Upper lobe of left lung (tissue), 6 donors: ENCODE results near the gene MAP1LC3B. TPM values are rescaled to one million over a fixed set of nuclear protein-coding genes. Genes with fewer than 3 reads are reported as not detected.

Source experiments
- ATAC-seq, 2 donors: fragments of 200-7000 bp; cut with Tn5 transposase; one replicate each; pipeline ENCODE4 v1.9.1; 2022; ENCODE audit warnings: mild to moderate bottlenecking in 2 of 2, moderate library complexity in 2 of 2; ENCODE audit not compliant: low FRiP score in 2 of 2
- DNase-seq, 2 donors: peaks; one replicate each; pipeline ENCODE4 v3.0.0-alpha.2; 2019 to 2020
- H3K27ac ChIP-seq, 4 donors: fragments of 200-600 bp; sonication (generic); one replicate each; pipeline ENCODE4 v1.5.1; 2016 to 2019
- H3K27me3 ChIP-seq, 4 donors: fragments of 200-600 bp; sonication (generic); one replicate each; pipeline ENCODE4 v1.5.1; 2017 to 2019
- H3K36me3 ChIP-seq, 4 donors: fragments of 200-600 bp; sonication (generic); one replicate each; pipeline ENCODE4 v1.5.1; 2016 to 2019
- H3K4me1 ChIP-seq, 4 donors: fragments of 200-600 bp; sonication (generic); one replicate each; pipeline ENCODE4 v1.5.1; 2018 to 2019
- H3K4me3 ChIP-seq, 4 donors: fragments of 200-600 bp; sonication (generic); one replicate each; pipeline ENCODE4 v1.5.1; 2017 to 2019; ENCODE audit warnings: mild to moderate bottlenecking in 2 of 4, moderate library complexity in 1 of 4
- H3K9me3 ChIP-seq, 4 donors: fragments of 200-600 bp; sonication (generic); one replicate each; pipeline ENCODE4 v1.5.1; 2018 to 2019
- CTCF ChIP-seq, 6 experiments: fragments of 450-650 bp in 4 of 6; fragments of 200-600 bp in 2 of 6; sonication (generic) in 2 of 6; IDR thresholded peaks; one replicate each; pipeline ENCODE4 v1.5.1; 2016 to 2019; ENCODE audit warnings: antibody characterized with exemption in 6 of 6
- EP300 ChIP-seq, 4 donors: sonication (generic); formaldehyde crosslinking; IDR thresholded peaks; one replicate each; pipeline ENCODE4 v1.5.1; 2017; ENCODE audit warnings: antibody characterized with exemption in 4 of 4, control low read depth in 2 of 4
- POLR2A ChIP-seq, 4 donors: fragments of 450-650 bp; IDR thresholded peaks; one replicate each; pipeline ENCODE4 v1.5.1; 2016 to 2017; ENCODE audit warnings: antibody characterized with exemption in 4 of 4, mild to moderate bottlenecking in 2 of 4
- POLR2AphosphoS5 ChIP-seq, 2 donors: sonication (generic); formaldehyde crosslinking; IDR thresholded peaks; one replicate each; pipeline ENCODE4 v1.5.1; 2017; ENCODE audit warnings: antibody characterized with exemption in 2 of 2
- WGBS, 2 donors: methylation state at CpG; one replicate each; pipeline ENCODE4 v1.1.5; 2017 to 2018; 5-methylcytosine and 5-hydroxymethylcytosine counted together
- total RNA-seq, 6 donors: library from RNA; depleted of rRNA in 4 of 6; stranded (reverse); fragments of >200 nt in 4 of 6; gene quantifications; one replicate each; pipeline versions ENCODE4 v1.1.0 to v1.2.1, GENCODE V29; 2016 to 2021
- donor health status: DM: no; HTN: no; CAD: no; lungs with moderate emphysema.
- donor health status: DM: no; HTN: yes; CAD: no; lungs with severe emphysema.

The MAP1LC3B gene
- total RNA-seq, 6 donors from 2014 or later, result 32.5 to 64.2 (median 54.2) TPM

DNA sequence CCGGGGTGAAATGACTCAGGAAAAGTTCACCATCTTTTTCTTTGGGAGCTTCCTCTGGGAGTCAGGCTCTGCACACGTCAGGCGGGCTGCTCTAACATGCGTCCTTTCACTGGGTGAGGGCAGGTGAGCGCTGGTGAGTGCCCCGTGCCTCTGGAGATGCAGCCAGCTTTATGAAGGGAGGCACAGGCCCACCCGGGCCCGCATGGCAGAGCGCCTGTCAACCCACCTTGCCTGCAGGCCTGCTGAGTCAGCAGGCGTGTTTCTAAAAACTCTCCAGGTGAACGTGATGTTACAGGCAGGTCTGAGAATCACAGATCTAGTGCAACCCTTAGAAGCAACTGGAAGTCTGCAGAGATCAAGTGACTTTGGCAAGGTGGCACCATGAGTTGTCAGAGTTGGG is 18.4 kb downstream of the MAP1LC3B start:
- no peak for DNase-seq
- TF ChIP-seq POLR2AphosphoS5 (IDR thresholded peaks at IDR 0.05), result no peak
- no peak for TF ChIP-seq CTCF (IDR thresholded peaks at IDR 0.05)
- TF ChIP-seq POLR2A (IDR thresholded peaks at IDR 0.05), result no peak
- no peak for TF ChIP-seq EP300 (IDR thresholded peaks at IDR 0.05)
- peaks cover 20 to 98% (median 65%) of the 10 kb centered on the region in 4 donors for H3K36me3 ChIP-seq
- no peaks in the 10 kb centered on the region for H3K27me3 ChIP-seq
- WGBS, 2 donors, result 91 to 96% methylated on average over 11 of the region's 11 CpGs
- peaks cover 0 to 10% (median 0%) of the 10 kb centered on the region in 4 donors for H3K4me1 ChIP-seq
- no peak for ATAC-seq
- H3K9me3 ChIP-seq, result no peaks in the 10 kb centered on the region
- no peak overlapping the region for H3K4me3 ChIP-seq
- no peak overlapping the region for H3K27ac ChIP-seq

GRCh38 chr16:87410968-87411367 is 18.8 kb downstream of the MAP1LC3B start:
- Histone ChIP-seq H3K36me3 (peaks cover 20 to 98% (median 64%) of the 10 kb centered on the region in 4 donors), H3K27me3 (no peaks in the 10 kb centered on the region), H3K4me1 (peaks cover 0 to 10% (median 0%) of the 10 kb centered on the region in 4 donors), H3K4me3 (no peak overlapping the region), H3K27ac (no peak overlapping the region), H3K9me3 (no peaks in the 10 kb centered on the region)
- ATAC-seq (no peak), DNase-seq (no peak)
- WGBS, 2 donors, result 88 to 90% methylated on average over 13 to 14 of the region's 14 CpGs
- TF ChIP-seq EP300 (IDR thresholded peaks at IDR 0.05) (no peak), POLR2AphosphoS5 (IDR thresholded peaks at IDR 0.05) (no peak), CTCF (IDR thresholded peaks at IDR 0.05) (no peak), POLR2A (IDR thresholded peaks at IDR 0.05) (no peak)

DNA sequence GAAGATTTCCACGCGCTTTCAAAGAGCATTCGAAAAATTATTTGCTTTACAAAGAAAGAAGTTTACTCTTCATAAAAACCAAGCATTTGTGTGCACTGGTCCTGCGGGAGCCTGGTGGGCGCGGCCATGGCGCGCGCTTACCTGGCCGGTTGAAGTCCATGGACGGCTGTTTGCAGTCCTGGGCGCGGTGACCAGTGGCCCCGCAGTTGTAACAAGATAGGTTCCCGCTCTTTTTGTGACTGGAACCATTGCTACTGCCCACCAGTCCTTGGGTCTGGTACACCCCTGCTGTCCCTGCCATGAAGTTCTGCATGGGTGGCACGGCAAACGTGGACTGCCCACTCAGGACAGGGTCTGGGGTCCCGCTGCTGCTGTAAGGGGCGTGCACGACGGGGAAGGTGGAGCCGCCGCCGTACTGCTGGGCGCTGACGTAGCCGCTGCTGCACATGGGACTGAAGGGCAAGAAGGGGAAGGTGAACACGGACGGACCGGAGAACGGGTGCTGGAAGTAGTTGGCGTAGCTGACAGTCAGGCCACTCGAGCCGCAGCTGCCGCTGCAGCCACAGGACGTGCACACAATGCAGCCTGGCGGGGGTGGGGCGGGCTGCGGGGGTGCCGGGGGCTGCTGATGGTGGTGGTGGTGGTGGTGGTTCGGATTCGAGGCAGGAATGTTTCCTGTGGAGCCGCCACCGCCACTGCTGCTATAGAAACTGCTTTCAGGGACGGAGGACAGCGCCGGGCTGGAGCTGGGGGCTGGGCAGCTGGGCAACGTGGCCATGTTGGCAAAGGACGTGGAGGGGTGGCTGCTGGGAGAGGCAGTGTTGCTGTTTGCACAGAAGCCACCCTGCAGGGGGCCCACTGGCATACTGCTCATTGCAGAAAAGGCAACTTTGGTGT is 19.5 kb downstream of the MAP1LC3B start:
- Histone ChIP-seq H3K27me3 (no peaks in the 10 kb centered on the region), H3K4me1 (peaks cover 0 to 10% (median 0%) of the 10 kb centered on the region in 4 donors), H3K36me3 (peaks cover 20 to 98% (median 65%) of the 10 kb centered on the region in 4 donors), H3K9me3 (no peaks in the 10 kb centered on the region), H3K4me3 (no peak overlapping the region), H3K27ac (no peak overlapping the region)
- DNase-seq, result peak in 1 of 2 donors; percentile 77
- no peak for TF ChIP-seq POLR2AphosphoS5 (IDR thresholded peaks at IDR 0.05)
- no peak for TF ChIP-seq CTCF (IDR thresholded peaks at IDR 0.05)
- TF ChIP-seq POLR2A (IDR thresholded peaks at IDR 0.05), result no peak
- no peak for TF ChIP-seq EP300 (IDR thresholded peaks at IDR 0.05)
- ATAC-seq, result no peak
- WGBS, 2 donors, result 95 to 96% methylated on average over 35 to 47 of the region's 49 CpGs

- Histone ChIP-seq H3K36me3 (peaks cover 20 to 97% (median 69%) of the 10 kb centered on the region in 4 donors), H3K9me3 (no peaks in the 10 kb centered on the region), H3K27ac (no peak overlapping the region), H3K4me3 (no peak overlapping the region), H3K4me1 (peaks cover 0 to 8% (median 0%) of the 10 kb centered on the region in 4 donors), H3K27me3 (no peaks in the 10 kb centered on the region)
- TF ChIP-seq POLR2AphosphoS5 (IDR thresholded peaks at IDR 0.05), result no peak
- no peak for TF ChIP-seq EP300 (IDR thresholded peaks at IDR 0.05)
- no peak for TF ChIP-seq CTCF (IDR thresholded peaks at IDR 0.05)
- TF ChIP-seq POLR2A (IDR thresholded peaks at IDR 0.05), result no peak
- 89 to 93% methylated on average over 29 to 30 of the region's 31 CpGs for WGBS, 2 donors
- peak in 1 of 2 donors; percentile 21 for ATAC-seq
- no peak for DNase-seq
These were observed 20.3 kb downstream of the MAP1LC3B start for GRCh38 chr16:87412371-87412995.
